GM19452 (cell line): ENCODE results near the gene LMTK3.

Source experiments
- ATAC-seq: cut with Tn5 transposase; IDR thresholded peaks from one replicate; pipeline ENCODE4 v1.9.1; 2021; ENCODE audit not compliant: unreplicated experiment

Gene LMTK3, protein sequence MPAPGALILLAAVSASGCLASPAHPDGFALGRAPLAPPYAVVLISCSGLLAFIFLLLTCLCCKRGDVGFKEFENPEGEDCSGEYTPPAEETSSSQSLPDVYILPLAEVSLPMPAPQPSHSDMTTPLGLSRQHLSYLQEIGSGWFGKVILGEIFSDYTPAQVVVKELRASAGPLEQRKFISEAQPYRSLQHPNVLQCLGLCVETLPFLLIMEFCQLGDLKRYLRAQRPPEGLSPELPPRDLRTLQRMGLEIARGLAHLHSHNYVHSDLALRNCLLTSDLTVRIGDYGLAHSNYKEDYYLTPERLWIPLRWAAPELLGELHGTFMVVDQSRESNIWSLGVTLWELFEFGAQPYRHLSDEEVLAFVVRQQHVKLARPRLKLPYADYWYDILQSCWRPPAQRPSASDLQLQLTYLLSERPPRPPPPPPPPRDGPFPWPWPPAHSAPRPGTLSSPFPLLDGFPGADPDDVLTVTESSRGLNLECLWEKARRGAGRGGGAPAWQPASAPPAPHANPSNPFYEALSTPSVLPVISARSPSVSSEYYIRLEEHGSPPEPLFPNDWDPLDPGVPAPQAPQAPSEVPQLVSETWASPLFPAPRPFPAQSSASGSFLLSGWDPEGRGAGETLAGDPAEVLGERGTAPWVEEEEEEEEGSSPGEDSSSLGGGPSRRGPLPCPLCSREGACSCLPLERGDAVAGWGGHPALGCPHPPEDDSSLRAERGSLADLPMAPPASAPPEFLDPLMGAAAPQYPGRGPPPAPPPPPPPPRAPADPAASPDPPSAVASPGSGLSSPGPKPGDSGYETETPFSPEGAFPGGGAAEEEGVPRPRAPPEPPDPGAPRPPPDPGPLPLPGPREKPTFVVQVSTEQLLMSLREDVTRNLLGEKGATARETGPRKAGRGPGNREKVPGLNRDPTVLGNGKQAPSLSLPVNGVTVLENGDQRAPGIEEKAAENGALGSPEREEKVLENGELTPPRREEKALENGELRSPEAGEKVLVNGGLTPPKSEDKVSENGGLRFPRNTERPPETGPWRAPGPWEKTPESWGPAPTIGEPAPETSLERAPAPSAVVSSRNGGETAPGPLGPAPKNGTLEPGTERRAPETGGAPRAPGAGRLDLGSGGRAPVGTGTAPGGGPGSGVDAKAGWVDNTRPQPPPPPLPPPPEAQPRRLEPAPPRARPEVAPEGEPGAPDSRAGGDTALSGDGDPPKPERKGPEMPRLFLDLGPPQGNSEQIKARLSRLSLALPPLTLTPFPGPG (N-terminal part only)

DNA sequence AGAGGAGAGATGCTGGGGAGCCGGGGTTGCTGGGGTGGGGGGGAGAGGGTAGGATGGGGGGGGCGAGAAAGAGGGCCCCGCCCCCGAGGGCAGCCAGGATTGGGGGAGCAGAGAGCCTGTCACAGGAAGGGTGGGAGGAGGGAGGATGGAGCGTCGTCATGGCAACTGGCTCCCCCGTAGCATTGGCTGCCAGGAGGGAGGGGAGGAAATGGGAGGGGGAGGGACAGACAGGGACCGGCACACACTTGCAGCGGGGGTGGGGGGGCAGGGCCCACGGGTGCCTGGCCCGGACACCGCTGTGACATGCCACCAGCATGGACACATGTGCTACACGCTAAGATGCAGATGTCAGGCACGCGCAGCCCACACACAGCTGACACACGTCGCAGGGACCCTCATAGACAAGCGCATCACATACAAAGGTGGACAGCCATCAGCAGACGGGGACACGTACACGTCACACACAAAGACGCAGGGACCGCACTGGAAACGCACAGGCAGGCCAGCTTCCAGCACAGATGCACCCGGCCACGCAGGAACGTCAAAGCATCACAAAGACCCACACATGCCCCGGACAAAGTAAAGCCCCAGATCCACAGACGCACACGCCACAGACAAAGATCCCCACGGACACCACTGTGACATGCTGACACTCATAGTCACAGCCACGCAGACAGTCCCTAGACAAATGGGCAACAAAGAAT is at the start of gene LMTK3:
TSS of gene LMTK3 (minus strand) at position 36 of the 704 bp plus-strand sequence. CDS start 259 bp downstream, outside the sequence.
- no peak for ATAC-seq

DNA sequence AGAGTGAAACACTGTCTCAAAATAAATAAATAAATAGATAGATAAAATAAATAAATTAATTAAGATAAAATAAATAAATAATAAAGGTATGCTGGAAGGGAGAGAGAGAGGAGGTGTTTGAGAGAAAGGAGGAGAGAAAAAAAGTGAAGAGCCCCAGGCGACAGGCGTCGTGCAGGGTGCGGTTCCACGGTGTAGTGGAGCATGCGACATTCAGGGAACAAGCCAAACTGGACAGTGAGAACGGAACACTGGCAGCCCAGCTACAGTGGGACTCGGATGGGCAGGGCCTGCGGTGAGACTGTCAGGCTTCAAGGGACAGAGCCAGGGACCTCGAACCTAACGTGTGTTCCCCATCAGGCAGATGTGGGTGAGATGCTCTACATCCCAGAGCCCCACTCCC is 49.8 kb upstream of the LMTK3 start:
- no peak for ATAC-seq

GRCh38 chr19:48560095-48560530 is 48.5 kb upstream of the LMTK3 start:
- ATAC-seq: no peak

DNA sequence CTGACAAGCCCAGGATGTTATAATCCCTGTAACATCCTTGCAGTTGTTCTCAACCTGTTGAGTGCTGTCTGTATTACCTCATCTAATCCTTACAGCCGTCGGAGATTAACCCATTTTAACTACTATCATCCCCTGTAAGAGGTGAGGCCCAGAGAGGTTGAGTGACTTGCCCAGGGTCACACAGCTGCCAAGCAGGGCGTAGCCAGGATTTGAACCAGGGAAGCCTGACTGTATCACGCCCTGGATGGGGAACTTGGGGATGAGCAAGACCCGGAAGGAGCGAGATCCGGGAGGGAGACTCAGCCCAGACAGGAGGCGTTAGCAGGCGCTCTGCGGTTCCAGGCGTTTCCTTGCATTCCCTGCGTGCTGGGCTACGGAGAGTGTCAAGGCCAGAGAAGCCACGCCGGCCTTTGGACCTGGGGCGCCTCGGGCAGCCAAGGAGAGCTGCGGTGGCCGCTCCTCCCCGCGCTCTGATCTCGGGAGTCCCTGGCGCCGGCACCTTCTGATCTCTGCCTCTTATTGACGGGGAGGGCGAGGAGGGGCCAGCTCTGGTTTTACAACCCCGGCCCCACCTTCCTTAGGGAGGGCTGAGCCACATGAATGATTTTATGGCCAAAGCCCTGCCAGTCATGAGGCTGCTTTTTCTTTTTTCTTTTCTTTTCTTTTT is 46.5 kb upstream of the LMTK3 start:
- ATAC-seq: no peak

- no peak for ATAC-seq
Observed at GRCh38 chr19:48556825-48557224, 45.2 kb upstream of the LMTK3 start.

GRCh38 chr19:48556163-48556562 is 44.5 kb upstream of the LMTK3 start:
- ATAC-seq: no peak

- no peak for ATAC-seq
Observed at GRCh38 chr19:48554385-48555091, 42.9 kb upstream of the LMTK3 start.

- ATAC-seq: no peak
Observed at GRCh38 chr19:48553676-48554384, 42.2 kb upstream of the LMTK3 start.

- ATAC-seq: no peak
Observed at GRCh38 chr19:48552406-48553322, 41.0 kb upstream of the LMTK3 start.

GRCh38 chr19:48551437-48552302 is 40.0 kb upstream of the LMTK3 start, which contains the start of gene SULT2B1:
TSS of gene SULT2B1 (plus strand) at chr19:48552172. CDS start at chr19:48552253, 81 bp downstream.
- ATAC-seq: no peak

DNA sequence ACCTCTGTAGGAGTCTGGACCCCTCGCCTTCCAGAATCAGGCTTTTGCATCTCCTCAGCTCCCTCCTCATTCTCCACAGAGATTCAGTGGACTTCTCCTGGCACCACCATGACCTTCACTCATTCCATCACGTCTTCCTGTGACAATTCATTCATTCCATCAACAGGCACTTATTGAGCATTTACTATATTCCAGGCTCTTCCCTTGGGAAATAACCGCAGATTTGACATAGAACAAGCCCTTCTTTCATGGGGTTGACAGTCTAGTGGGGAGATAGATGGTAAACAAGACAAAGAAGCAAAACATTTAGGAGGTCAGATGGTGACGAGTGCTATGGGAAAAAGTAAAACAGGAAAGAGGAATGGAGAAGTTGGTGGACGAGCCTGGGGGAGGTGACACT is 37.7 kb upstream of the LMTK3 start:
- no peak for ATAC-seq

DNA sequence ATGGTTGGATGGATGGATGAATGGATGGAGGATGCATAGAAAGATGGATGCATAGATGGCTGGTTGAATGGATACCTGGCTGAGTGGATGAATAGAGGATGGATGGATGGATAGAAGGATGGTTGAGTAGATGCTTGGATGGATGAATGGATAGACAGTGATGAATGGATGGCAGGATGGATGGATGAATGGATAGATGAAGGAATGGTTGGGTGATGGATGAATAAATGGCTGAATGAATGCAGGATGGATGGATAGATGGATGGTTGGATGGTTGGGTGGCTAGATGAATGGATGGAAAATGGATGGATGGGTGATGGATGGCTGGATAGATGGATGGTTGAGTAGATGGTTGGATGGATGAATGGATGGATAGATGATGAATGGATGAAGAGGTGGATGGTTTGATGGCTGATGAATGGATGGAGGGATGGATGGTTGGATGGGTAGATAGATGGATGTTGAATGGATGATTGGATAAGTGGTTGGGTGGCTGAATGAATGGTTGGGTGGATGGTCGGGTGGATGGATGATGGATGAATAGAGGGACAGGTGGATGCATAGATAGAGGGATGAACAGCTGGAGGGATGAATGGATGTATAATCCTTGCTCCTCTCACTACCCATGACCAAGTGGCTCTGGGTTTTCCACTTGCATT is 36.7 kb upstream of the LMTK3 start:
- ATAC-seq: no peak

- ATAC-seq: no peak
Observed at GRCh38 chr19:48547722-48548121, 36.1 kb upstream of the LMTK3 start.

GRCh38 chr19:48544856-48545750 is 33.5 kb upstream of the LMTK3 start:
- ATAC-seq: no peak

DNA sequence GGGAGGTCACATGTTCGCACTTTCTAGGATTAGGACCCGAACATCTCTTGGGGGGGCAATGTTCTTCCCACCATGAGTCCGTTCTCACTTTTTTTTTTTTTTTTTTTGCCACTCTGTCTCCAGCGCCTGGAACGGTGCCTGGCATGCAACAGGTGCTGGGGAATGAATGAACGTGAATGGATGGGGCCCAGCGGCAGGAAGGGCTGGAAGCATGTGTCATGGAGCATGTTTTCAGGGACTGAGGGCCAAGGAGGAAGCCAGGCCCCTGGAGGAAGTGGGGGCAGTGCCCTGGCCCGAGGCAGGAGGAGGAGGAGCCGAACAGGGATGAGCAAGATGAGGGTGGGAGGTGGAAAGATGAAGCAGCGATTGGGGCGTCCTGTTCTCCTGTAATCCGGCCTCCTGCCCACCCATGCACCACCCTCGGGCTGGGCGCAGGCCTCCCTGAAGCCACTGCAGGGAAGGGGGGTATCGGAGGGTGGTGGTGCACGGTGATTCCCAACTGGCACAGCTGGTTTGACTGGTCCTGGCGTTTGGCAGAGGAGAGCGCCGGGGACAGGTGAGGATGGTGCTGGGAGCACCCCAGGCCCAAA is 31.6 kb upstream of the LMTK3 start:
- no peak for ATAC-seq
